Testis (tissue), 2 donors: ENCODE measurements around the gene ALPL.

Experiments
- CTCF ChIP-seq, 3 experiments: fragments of 450-650 bp in 2 of 3; fragments of 200-600 bp in 1 of 3; sonication (generic) in 1 of 3; IDR thresholded peaks; one replicate each; pipeline ENCODE4 v1.5.1; 2016 to 2019; ENCODE audit warnings: antibody characterized with exemption in 3 of 3, mild to moderate bottlenecking in 2 of 3, moderate library complexity in 1 of 3
- POLR2A ChIP-seq: fragments of 450-650 bp; IDR thresholded peaks from one replicate; pipeline ENCODE4 v1.6.1; 2017; ENCODE audit warnings: antibody characterized with exemption, mild to moderate bottlenecking, moderate library complexity

- TF ChIP-seq CTCF (IDR thresholded peaks at IDR 0.05) (no peak), POLR2A (no peak)
Observed at GRCh38 chr1:21565285-21565684, 56.1 kb downstream of the ALPL start.
